NB4 (cell line): Measurements from ENCODE around the gene CTNNA3.

Source experiments
- DNase-seq: peaks from one replicate; pipeline ENCODE4 v3.0.0; 2010; ENCODE audit warnings: low read depth
- H3K4me3 ChIP-seq: one replicate; pipeline ENCODE4 v1.5.1; 2011; ENCODE audit warnings: mild to moderate bottlenecking, low read depth, low read length, moderate library complexity
- MYC ChIP-seq: IDR thresholded peaks from 2 replicates; pipeline ENCODE4 v1.6.1; 2011; ENCODE audit warnings: low read depth, low read length
- POLR2A ChIP-seq: IDR thresholded peaks from 2 replicates; pipeline ENCODE4 v1.6.1; 2011; ENCODE audit warnings: mild to moderate bottlenecking; ENCODE audit not compliant: insufficient read length; ENCODE audit errors: extremely low read depth
- TF ChIP-seq, protein P1 (sequence below): IDR thresholded peaks from one replicate; pipeline ENCODE4 v1.5.1; 2012; ENCODE audit warnings: low read depth, low read length
- TF ChIP-seq, protein P2 (sequence below): IDR thresholded peaks from 2 replicates; pipeline ENCODE4 v1.6.1; 2011; ENCODE audit warnings: low read depth, low read length

The CTNNA3 gene

DNA sequence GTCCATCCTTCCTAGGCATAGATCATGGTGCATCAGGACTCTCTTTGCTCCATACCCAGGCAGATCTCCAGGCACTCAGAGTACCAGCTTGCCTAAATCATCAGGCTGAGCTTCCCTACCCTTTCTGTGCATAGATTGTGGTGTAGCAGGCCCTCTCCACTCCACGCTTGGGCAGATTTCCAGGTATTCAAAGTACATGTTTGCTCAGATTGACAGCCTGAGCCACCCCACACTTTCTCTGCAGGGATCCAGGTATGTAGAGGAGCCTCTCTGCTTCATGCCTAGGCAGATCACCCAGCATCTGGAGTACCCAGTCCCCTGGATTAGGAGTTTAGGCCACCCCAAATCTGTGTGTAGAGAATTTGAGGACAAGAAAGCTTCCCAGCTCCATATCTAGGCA lies 1727.6 kb downstream of the CTNNA3 start:
- DNase-seq = no peak
- H3K4me3 ChIP-seq = no peak overlapping the region
- TF ChIP-seq MYC (no peak), POLR2A (no peak)
- TF ChIP-seq, protein P1, sequence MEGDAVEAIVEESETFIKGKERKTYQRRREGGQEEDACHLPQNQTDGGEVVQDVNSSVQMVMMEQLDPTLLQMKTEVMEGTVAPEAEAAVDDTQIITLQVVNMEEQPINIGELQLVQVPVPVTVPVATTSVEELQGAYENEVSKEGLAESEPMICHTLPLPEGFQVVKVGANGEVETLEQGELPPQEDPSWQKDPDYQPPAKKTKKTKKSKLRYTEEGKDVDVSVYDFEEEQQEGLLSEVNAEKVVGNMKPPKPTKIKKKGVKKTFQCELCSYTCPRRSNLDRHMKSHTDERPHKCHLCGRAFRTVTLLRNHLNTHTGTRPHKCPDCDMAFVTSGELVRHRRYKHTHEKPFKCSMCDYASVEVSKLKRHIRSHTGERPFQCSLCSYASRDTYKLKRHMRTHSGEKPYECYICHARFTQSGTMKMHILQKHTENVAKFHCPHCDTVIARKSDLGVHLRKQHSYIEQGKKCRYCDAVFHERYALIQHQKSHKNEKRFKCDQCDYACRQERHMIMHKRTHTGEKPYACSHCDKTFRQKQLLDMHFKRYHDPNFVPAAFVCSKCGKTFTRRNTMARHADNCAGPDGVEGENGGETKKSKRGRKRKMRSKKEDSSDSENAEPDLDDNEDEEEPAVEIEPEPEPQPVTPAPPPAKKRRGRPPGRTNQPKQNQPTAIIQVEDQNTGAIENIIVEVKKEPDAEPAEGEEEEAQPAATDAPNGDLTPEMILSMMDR = no peak
- TF ChIP-seq, protein P2, sequence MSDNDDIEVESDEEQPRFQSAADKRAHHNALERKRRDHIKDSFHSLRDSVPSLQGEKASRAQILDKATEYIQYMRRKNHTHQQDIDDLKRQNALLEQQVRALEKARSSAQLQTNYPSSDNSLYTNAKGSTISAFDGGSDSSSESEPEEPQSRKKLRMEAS = no peak

DNA sequence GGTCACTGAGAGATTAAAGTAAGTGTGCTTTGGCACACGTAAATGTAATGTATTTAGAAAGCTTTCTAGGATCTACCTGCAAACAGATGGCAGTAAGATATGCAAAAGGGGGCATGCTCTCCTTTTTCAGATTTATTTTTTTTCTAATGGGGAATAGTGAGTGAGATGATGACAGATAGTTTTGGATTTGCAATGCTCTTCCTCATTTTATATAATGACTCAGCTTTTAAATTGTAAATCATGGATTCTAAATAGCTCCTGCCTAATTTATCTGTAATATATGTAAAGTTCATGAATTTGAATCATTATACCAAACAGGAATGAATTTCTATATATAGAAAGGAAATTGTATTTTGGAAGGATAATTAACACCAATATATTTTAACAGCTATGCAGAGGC lies 1731.8 kb downstream of the CTNNA3 start:
- no peak for TF ChIP-seq POLR2A
- TF ChIP-seq MYC = no peak
- TF ChIP-seq, protein P2 = no peak
- TF ChIP-seq, protein P1 = no peak
- no peak for DNase-seq
- H3K4me3 ChIP-seq = no peak overlapping the region

DNA sequence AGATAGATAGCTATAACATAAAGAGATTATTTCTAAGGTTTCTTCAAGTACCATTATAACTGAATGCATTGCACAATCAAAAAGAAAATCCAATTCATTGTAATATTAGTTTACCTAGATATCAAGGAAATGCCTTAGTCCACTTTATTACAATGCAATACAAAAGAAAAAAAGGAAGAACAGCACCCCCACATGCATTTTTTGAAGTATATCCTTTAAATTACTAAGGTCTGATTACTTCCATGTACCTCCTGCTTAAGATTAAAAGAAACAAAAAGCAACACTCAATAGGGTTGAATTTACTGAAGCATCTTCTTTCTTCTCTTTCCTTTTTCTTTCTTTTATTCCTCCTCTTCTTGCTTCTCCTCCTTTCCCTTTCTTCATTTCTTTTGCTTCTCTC lies 1743.9 kb downstream of the CTNNA3 start:
- TF ChIP-seq, protein P2 = no peak
- no peak for TF ChIP-seq MYC
- TF ChIP-seq, protein P1 = no peak
- TF ChIP-seq POLR2A = no peak

DNA sequence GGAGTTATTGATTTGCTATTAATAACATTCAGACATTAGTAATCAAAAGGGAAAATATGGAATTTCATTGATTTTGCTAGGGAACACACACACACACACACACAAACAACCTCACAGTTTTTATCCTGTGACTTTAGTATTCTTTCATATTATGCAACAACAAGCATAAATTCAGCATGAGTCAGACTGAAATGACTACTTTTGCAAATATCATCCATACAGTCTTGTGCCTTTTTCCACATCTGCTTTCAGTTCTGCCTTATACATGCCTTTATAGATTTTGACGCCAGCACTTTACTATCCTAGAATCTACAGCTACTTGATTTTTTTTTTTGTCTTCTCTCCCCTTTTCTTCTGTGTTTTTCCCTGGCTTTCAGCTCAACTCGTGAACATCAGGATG lies 1745.9 kb downstream of the CTNNA3 start:
- TF ChIP-seq, protein P2 = no peak
- no peak for TF ChIP-seq MYC
- TF ChIP-seq POLR2A = no peak
- TF ChIP-seq, protein P1 = no peak
- no peak overlapping the region for H3K4me3 ChIP-seq
- no peak for DNase-seq

More for the DNA sequence above, 1743.9 kb downstream of the CTNNA3 start:
- no peak overlapping the region for H3K4me3 ChIP-seq
- DNase-seq = no peak

DNA sequence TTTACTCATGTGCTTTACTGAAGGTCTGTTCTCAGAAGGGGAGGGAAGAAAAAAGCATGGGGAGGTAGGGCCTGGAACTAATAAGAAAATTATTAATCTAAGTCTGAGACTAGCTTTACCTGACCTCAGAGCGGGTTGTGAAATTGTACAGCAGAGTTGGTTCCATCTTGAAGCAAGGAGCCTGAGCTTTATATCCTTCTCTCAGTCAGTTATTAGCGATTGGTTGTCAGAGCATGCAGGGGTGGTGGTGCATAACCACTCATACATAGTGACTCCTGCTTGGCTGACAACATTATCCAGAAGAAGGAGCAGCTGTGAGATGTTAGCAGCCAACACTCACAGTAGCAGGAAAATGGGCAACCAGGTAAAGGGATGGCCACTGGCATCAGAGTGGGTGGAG lies 1746.5 kb downstream of the CTNNA3 start:
- DNase-seq = no peak
- H3K4me3 ChIP-seq = no peak overlapping the region
- TF ChIP-seq MYC (no peak), POLR2A (no peak)
- TF ChIP-seq, protein P2 = no peak
- TF ChIP-seq, protein P1 = no peak

DNA sequence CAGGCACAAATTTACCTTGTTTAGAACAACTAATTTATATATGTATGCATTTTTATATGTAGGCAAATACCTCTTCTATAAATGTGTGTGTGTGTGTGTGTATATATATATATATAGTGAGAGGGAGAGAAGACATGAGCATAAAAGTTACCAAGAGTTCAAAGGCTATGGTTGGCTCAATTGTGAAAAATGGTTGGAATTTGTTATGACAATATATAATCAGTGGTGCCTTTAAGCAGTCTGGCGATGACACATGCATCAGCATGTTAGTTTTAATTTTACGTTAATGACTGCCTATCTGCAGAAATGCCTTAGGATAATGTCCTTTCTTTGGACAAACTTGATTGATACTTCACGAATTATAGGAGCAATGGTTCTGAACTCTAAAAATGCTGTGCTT lies 1750.9 kb downstream of the CTNNA3 start:
- no peak for DNase-seq
- H3K4me3 ChIP-seq = no peak overlapping the region
- TF ChIP-seq, protein P2 = no peak
- no peak for TF ChIP-seq MYC
- TF ChIP-seq, protein P1 = no peak
